ENCODE data around the gene ASPHD2.

ASPHD2 gene

GRCh38 chr22:26479043-26479791 is 50.2 kb downstream of the ASPHD2 start:
- DNase-seq = no peak

- no peak for DNase-seq
Measured at GRCh38 chr22:26479792-26480610, 50.9 kb downstream of the ASPHD2 start.

DNA sequence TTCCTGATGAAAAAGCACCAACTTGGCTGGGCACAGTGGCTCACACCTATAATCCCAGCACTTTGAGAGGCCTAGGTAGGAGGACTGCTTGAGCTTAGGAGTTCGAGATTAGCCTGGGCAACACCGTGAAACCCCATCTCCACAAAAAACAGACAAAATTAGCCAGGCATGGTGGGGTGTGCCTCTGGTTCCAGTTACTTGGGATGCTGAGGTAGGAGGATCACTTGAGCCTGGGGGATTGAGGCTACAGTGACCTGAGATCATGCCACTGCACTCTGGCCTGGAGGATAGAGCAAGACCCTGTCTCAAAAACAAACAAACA is 51.5 kb downstream of the ASPHD2 start:
- DNase-seq = no peak

GRCh38 chr22:26481112-26481693 is 52.1 kb downstream of the ASPHD2 start:
- no peak for DNase-seq

- DNase-seq = no peak
Measured at GRCh38 chr22:26481694-26482093, 52.6 kb downstream of the ASPHD2 start.

DNA sequence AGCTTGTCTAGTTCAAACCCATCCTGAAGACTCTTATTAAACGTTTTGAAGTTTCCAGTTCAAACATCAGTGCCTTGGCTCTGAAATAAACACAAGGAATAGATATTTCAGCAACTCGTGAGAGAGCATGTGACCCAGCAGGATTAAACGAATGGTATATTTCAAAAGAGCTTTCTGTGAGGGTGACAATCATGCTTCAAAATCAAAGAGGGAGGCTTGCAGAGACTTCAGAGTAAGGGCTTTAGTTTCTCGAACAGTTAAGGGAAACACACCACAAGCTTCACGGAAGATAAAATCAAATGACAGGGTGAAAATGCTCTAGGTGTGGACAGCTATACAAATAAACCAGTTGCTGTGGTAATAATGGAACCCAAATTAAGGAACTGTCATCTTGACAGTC is 53.1 kb downstream of the ASPHD2 start:
- no peak for DNase-seq

DNA sequence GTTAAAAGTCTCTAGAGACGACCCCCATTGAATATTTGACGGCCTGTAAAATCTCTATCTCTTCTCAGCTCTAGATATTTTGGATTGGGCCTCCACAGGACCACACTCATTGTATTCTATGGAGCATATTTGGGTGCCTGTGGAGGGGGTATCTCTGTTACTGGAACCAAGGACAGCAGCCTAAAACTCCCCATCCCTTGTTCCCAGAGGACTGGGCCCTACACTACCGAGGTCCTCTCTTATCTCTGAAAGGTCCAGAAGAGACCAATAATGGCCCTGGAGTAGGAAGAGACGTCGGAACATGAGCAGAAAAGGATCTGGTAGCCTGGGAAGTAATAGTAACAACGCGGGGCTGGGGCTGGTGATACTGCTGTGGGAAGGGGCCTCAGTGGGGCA is 54.0 kb downstream of the ASPHD2 start:
- DNase-seq = no peak

GRCh38 chr22:26483439-26484359 is 54.6 kb downstream of the ASPHD2 start, which contains the start of the genes HPS4 and SRRD:
TSS of gene HPS4 (minus strand) at chr22:26483783. CDS start at chr22:26481762, 2,021 bp downstream.
TSS of gene SRRD (plus strand) at chr22:26483877. CDS start at chr22:26483891, 14 bp downstream.
- peak; percentile 88 for DNase-seq

GRCh38 chr22:26484360-26484706 is 55.3 kb downstream of the ASPHD2 start:
- DNase-seq = no peak

DNA sequence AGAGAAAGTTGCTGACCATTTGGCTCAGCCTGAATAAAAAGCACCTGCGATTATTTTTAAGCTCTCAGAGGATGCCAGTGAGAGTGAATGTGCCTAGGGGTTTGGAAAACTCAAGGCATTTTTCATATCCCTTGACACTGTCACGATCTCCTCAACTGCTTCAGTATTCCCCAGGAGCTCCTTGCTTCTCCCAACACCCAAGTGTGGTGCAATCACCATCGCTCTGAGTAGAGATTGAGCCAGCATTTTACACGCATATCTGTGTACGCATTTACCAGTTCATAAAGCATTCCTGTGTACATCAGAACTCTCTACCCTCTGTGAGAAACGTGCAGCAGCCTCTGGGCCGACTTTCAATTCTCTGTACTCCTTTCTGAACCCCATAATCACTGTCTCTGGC is 56.0 kb downstream of the ASPHD2 start:
- no peak for DNase-seq

DNA sequence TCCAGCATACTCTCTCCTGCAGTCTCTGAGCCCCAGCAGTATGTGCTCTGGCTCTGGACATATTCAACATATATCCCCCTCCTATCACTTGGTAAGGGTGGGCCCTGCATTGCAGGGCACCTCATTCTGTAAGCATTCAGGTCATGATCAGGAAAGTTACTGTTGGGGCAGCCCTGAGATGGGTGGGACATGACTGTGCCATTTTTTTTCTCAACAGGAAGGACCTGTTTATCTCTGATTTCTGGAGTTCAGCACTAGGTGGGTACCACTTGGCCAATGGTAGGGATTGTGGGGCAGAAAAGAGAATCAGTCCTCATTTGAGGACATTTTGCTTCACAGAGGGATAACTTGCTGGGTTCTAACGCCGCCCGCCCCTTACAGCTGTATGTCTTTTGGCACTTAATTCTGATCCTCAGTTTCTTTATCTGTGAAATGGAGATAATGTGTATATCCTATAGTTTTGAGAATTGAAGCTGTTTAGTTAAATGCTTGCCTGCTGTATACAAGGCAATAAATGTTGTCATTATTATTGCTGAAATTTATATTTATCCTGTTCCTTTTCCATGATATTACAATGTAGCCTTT is 56.8 kb downstream of the ASPHD2 start:
- no peak for DNase-seq

GRCh38 chr22:26486394-26486793 is 57.3 kb downstream of the ASPHD2 start:
- no peak for DNase-seq

DNA sequence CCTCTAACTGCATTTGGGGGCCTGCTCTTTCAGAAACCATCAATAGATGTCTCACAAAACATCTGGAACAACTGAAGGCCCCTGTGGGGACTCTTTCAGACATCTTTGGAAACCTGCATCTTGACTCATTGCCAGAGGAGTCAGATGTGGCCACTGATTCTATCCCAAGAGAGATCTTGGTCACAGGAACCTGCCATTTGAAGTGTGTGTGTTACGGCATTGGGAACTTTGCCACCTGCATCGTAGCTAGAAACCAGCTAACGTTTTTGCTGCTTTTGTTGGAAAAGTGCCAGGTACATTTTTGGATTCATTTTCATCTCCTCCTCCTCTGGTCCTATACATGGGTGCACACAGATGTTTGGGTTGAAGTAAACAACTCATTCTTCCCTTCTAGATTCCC is 58.9 kb downstream of the ASPHD2 start:
- DNase-seq = no peak

GRCh38 chr22:26489447-26490036 is 60.5 kb downstream of the ASPHD2 start:
- DNase-seq = no peak

- no peak for DNase-seq
Measured at GRCh38 chr22:26492220-26492619, 63.2 kb downstream of the ASPHD2 start.

DNA sequence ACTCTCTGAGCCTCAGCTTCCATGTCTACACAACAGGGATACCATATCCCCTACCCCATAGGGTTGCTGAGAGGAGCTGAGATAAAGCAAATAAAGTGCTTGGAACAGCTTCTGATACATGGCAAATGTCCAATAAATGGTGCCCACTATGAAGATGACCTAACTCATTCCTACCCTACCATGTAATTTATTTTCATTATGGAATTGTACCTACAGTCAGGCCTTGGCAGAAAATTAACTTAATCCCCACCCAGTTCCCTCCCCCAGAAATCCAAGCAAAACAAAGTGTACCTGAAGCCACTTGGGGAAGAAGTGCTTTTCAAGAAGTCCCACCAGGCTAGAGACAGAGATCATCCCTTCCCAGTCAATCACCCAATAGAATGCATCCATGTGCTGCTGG is 65.4 kb downstream of the ASPHD2 start:
- DNase-seq = no peak

Measured in stimulated activated naive CD4-positive, alpha-beta T cell treated with Interleukin-2 at 50 U/mL for 16 hours (primary cell).